OCI-LY7 (cell line): ENCODE measurements around the gene CLDN19. TPM values are rescaled to one million over a fixed set of nuclear protein-coding genes. Genes with fewer than 3 reads are reported as not detected.

ENCODE experiments used
- BruUV-seq: library from RNA; stranded (reverse); fragments of 400-500 nt; replicated peaks from 2 replicates; lab custom pipeline; 2021; lab: Mats Ljungman, UMichigan
- CTCF ChIA-PET: fragments of 300-600 bp; sonication (Branson Sonifier 250); formaldehyde crosslinking; loops from one replicate; lab custom pipeline; 2022; ENCODE audit warnings: antibody characterized with exemption; ENCODE audit not compliant: unreplicated experiment; lab: Charles Lee
- POLR2A ChIA-PET: fragments of 300-600 bp; sonication (Branson Sonifier 250); formaldehyde crosslinking; loops from one replicate; lab custom pipeline; 2022; ENCODE audit warnings: antibody characterized with exemption; lab: Charles Lee
- DNase-seq: peaks from one replicate; pipeline ENCODE4 v3.0.0-alpha.2; 2015; ENCODE audit warnings: low spot score
- H2AFZ ChIP-seq: fragments of 200-600 bp; sonication (generic), shearing (Covaris generic); 2 replicates; pipeline ENCODE4 v1.6.1; 2014; ENCODE audit warnings: mild to moderate bottlenecking, antibody characterized with exemption, low read length, moderate library complexity
- H3K27ac ChIP-seq: fragments of 200-600 bp; sonication (generic); 2 replicates; pipeline ENCODE4 v1.5.1; 2014; ENCODE audit warnings: mixed run types, low read depth, mild to moderate bottlenecking, moderate library complexity, low read length, inconsistent platforms; ENCODE audit not compliant: poor library complexity, severe bottlenecking
- H3K36me3 ChIP-seq: fragments of 200-600 bp; sonication (generic); 2 replicates; pipeline ENCODE4 v1.6.1; 2014; ENCODE audit warnings: mild to moderate bottlenecking, antibody characterized with exemption, low read length, moderate library complexity, mixed read lengths; ENCODE audit not compliant: insufficient read depth
- H3K4me1 ChIP-seq: fragments of 200-600 bp; sonication (generic); 2 replicates; pipeline ENCODE4 v1.5.1; 2014; ENCODE audit warnings: mild to moderate bottlenecking, low read length; ENCODE audit not compliant: insufficient read depth, poor library complexity, severe bottlenecking
- H3K4me2 ChIP-seq: fragments of 200-600 bp; sonication (generic); 2 replicates; pipeline ENCODE4 v1.6.1; 2014; ENCODE audit warnings: mild to moderate bottlenecking, low read length
- H3K4me3 ChIP-seq: fragments of 200-600 bp; sonication (generic); 2 replicates; pipeline ENCODE4 v1.5.1; 2014; ENCODE audit warnings: mild to moderate bottlenecking, low read depth, low read length; ENCODE audit not compliant: poor library complexity, severe bottlenecking
- H3K79me2 ChIP-seq: fragments of 200-600 bp; sonication (generic); 2 replicates; pipeline ENCODE4 v1.6.1; 2016; ENCODE audit warnings: low read depth, mild to moderate bottlenecking, low read length, moderate library complexity, mixed read lengths; ENCODE audit not compliant: insufficient read depth
- H3K9me2 ChIP-seq: fragments of 200-600 bp; sonication (generic); 2 replicates; pipeline ENCODE4 v1.6.1; 2016; ENCODE audit warnings: mild to moderate bottlenecking, low read length, mixed read lengths; ENCODE audit not compliant: insufficient read depth
- H3K9me3 ChIP-seq: fragments of 200-600 bp; sonication (generic); 2 replicates; pipeline ENCODE4 v1.6.1; 2014; ENCODE audit warnings: mild to moderate bottlenecking, mixed run types, low read length, mixed read lengths
- H4K20me1 ChIP-seq: fragments of 200-600 bp; sonication (generic); 2 replicates; pipeline ENCODE4 v1.6.1; 2014; ENCODE audit warnings: mild to moderate bottlenecking, antibody characterized with exemption, low read length, moderate library complexity, mixed read lengths; ENCODE audit not compliant: insufficient read depth
- EZH2phosphoT487 ChIP-seq: fragments of 200-600 bp; sonication (generic); IDR thresholded peaks from 2 replicates; pipeline ENCODE4 v1.6.1; 2018; ENCODE audit warnings: low read depth, borderline replicate concordance, mild to moderate bottlenecking, mixed run types, antibody characterized with exemption, low read length, moderate library complexity, mixed read lengths
- intact Hi-C: fragments of 100-400 bp; cut with micrococcal nuclease; formaldehyde crosslinking; loops from one replicate; pipeline ENCODE4 v1.10.0; 2022; ENCODE audit not compliant: unreplicated experiment
- total RNA-seq, 2 experiments: library from RNA; depleted of rRNA in 1 of 2; stranded (reverse); fragments of >200 nt in 1 of 2; shearing (Covaris generic) in 1 of 2; gene quantifications; 2 replicates each; pipeline ENCODE4 v1.2.3, GENCODE V29; 2014 to 2022
- TF ChIP-seq, protein P1 (sequence below): fragments of 200-600 bp; sonication (generic); conservative IDR thresholded peaks from 2 replicates; pipeline ENCODE4 v1.5.1; 2014; ENCODE audit warnings: mild to moderate bottlenecking, antibody characterized with exemption, low read length, moderate library complexity, mixed read lengths

CLDN19 gene
- total RNA-seq, 2 experiments from 2014 or later, result not detected

DNA sequence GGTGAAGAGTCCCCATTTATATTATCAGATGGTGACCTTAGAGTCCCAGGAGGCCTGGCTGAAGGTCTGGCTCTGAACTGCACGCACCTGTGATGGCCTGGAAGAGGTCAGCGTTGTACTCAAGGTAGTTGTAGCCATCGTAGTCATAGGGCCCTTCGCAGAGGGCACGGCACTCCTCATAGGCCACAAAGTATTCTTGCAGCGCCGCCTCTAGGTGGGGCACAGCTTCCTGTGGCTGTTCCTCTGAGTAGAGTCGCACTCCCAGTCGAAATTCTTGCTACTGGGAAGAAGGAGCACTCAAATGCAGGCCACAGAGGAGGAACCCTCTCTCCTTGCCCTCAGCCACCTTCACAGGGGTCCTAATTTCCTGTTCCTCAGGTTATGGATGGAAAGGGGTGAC, 19.1 kb upstream of the CLDN19 start:
- no peak for DNase-seq
- TF ChIP-seq EZH2phosphoT487, result no peak
- TF ChIP-seq, protein P1, sequence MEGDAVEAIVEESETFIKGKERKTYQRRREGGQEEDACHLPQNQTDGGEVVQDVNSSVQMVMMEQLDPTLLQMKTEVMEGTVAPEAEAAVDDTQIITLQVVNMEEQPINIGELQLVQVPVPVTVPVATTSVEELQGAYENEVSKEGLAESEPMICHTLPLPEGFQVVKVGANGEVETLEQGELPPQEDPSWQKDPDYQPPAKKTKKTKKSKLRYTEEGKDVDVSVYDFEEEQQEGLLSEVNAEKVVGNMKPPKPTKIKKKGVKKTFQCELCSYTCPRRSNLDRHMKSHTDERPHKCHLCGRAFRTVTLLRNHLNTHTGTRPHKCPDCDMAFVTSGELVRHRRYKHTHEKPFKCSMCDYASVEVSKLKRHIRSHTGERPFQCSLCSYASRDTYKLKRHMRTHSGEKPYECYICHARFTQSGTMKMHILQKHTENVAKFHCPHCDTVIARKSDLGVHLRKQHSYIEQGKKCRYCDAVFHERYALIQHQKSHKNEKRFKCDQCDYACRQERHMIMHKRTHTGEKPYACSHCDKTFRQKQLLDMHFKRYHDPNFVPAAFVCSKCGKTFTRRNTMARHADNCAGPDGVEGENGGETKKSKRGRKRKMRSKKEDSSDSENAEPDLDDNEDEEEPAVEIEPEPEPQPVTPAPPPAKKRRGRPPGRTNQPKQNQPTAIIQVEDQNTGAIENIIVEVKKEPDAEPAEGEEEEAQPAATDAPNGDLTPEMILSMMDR, result 0 out of 2 replicates have a peak, but pooled peaks have one; percentile 15
- no peaks in the 10 kb centered on the region for H4K20me1 ChIP-seq
- H3K4me3 ChIP-seq, result no peak overlapping the region
- BruUV-seq, result no TSS peak
- ChIA-PET CTCF (interaction anchor here (1.2 kb wide), 1 partner anchor 314 kb away, joined by 3 read pairs; no protein-coding TSS in a partner anchor), POLR2A (interaction anchor here (0.8 to 1.7 kb wide), 3 partner anchors 8 to 58 kb away, joined by 3 to 9 read pairs (median 3); partner anchors contain the start of genes C1orf50, ERMAP, P3H1 and SVBP)
- no peaks in the 10 kb centered on the region for H3K79me2 ChIP-seq
- H3K9me2 ChIP-seq, result no peaks in the 10 kb centered on the region
- H3K4me1 ChIP-seq, result peaks cover 5% of the 10 kb centered on the region
- H3K36me3 ChIP-seq, result peaks cover 69% of the 10 kb centered on the region
- no peak overlapping the region for H2AFZ ChIP-seq
- H3K27ac ChIP-seq, result no peak overlapping the region
- H3K9me3 ChIP-seq, result no peaks in the 10 kb centered on the region
- H3K4me2 ChIP-seq, result no peak overlapping the region
- intact Hi-C loops, result no loop called here

DNA sequence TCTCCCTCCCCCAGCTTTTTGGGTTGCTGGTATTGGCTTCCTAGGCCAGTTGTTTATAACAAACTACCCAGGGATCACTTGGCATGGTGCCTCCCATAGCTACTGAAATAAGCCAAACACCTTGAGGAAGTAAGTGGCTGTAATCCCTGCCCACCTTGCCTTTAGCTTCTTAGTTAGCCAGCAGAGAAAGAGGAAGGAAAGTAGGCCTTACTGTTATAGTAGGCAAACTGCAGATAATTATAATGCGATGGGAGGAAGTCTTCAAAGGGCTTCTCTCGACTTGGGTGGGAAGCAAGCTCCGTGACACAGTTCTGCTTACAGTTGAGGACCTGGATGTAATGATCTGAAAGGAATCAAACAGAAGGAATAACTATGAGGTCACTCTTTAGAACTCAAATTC, 18.6 kb upstream of the CLDN19 start:
- H4K20me1 ChIP-seq, result no peaks in the 10 kb centered on the region
- H3K4me3 ChIP-seq, result no peak overlapping the region
- no peak overlapping the region for H3K27ac ChIP-seq
- POLR2A ChIA-PET, result interaction anchor here (0.8 to 1.7 kb wide), 3 partner anchors 9 to 59 kb away, joined by 3 to 9 read pairs (median 3); partner anchors contain the start of genes C1orf50, ERMAP, P3H1 and SVBP
- peak; percentile 4 for DNase-seq
- no peak overlapping the region for H3K4me2 ChIP-seq
- intact Hi-C loops, result no loop called here
- no peak overlapping the region for H2AFZ ChIP-seq
- no peaks in the 10 kb centered on the region for H3K9me3 ChIP-seq
- peaks cover 5% of the 10 kb centered on the region for H3K4me1 ChIP-seq
- no peaks in the 10 kb centered on the region for H3K9me2 ChIP-seq
- TF ChIP-seq, protein P1, result no peak
- no peak for TF ChIP-seq EZH2phosphoT487
- CTCF ChIA-PET, result interaction anchor here (1.2 kb wide), 1 partner anchor 315 kb away, joined by 3 read pairs; no protein-coding TSS in a partner anchor
- H3K79me2 ChIP-seq, result no peaks in the 10 kb centered on the region
- peaks cover 73% of the 10 kb centered on the region for H3K36me3 ChIP-seq
- BruUV-seq, result no TSS peak

DNA sequence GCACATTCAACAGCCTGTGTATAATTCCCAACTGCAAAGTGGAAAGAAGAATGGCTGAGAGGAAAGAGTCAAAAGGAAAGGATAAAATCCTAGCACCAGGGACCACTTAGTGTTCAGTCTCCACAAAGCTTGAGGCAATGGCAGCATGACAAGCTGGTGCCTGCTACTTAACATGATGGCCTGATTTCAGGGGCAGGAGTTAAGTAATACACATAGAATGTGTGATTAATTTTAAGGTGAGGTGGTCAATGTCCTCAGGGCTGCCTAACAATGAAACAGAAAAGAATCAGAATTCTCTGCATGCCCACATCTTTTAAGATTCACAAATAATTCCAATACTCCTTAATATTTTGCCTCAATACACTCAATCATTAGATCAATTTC, 17.8 kb upstream of the CLDN19 start:
- no TSS peak for BruUV-seq
- intact Hi-C loops, result no loop called here

More for the DNA sequence above, 17.8 kb upstream of the CLDN19 start:
- H2AFZ ChIP-seq, result no peak overlapping the region
- ChIA-PET POLR2A (interaction anchor here (1.0 to 1.7 kb wide), 2 partner anchors 9 to 13 kb away, joined by 3 to 9 read pairs; partner anchors contain the start of genes C1orf50 and P3H1), CTCF (no interaction called here)
- peaks cover 80% of the 10 kb centered on the region for H3K36me3 ChIP-seq
- H3K9me2 ChIP-seq, result no peaks in the 10 kb centered on the region
- H3K27ac ChIP-seq, result no peak overlapping the region
- no peak overlapping the region for H3K4me3 ChIP-seq
- H3K79me2 ChIP-seq, result no peaks in the 10 kb centered on the region
- TF ChIP-seq, protein P1, result no peak
- no peak for TF ChIP-seq EZH2phosphoT487
- DNase-seq, result no peak
- H3K4me2 ChIP-seq, result no peak overlapping the region
- peaks cover 5% of the 10 kb centered on the region for H3K4me1 ChIP-seq
- H3K9me3 ChIP-seq, result no peaks in the 10 kb centered on the region
- H4K20me1 ChIP-seq, result no peaks in the 10 kb centered on the region
